Skeletal muscle tissue (tissue), 4 donors: ENCODE results near the gene FAU. TPM values are rescaled to one million over a fixed set of nuclear protein-coding genes. Genes with fewer than 3 reads are reported as not detected.

Experiments
- H3K27ac ChIP-seq: one replicate; pipeline ENCODE4 v1.7.0; 2013; ENCODE audit warnings: mild to moderate bottlenecking, low read depth, low read length, inconsistent platforms
- H3K27me3 ChIP-seq, 3 donors: one replicate each; pipeline ENCODE4 v1.7.0; 2013; ENCODE audit warnings: low read length in 3 of 3; ENCODE audit not compliant: control insufficient read depth in 3 of 3, insufficient read depth in 3 of 3
- H3K36me3 ChIP-seq, 3 donors: one replicate each; pipeline ENCODE4 v1.7.0; 2013; ENCODE audit warnings: low read length in 3 of 3; ENCODE audit not compliant: control insufficient read depth in 3 of 3, insufficient read depth in 3 of 3
- H3K4me1 ChIP-seq, 3 donors: one replicate each; pipeline ENCODE4 v1.7.0; 2013; ENCODE audit warnings: low read length in 3 of 3, mild to moderate bottlenecking in 3 of 3; ENCODE audit not compliant: control insufficient read depth in 3 of 3, insufficient read depth in 3 of 3
- H3K4me3 ChIP-seq, 3 donors: one replicate each; pipeline ENCODE4 v1.7.0; 2013; ENCODE audit warnings: low read length in 3 of 3
- H3K9ac ChIP-seq, 3 donors: one replicate each; pipeline ENCODE4 v1.7.0; 2013; ENCODE audit warnings: low read length in 3 of 3, mild to moderate bottlenecking in 3 of 3, moderate library complexity in 2 of 3, low read depth in 1 of 3
- H3K9me3 ChIP-seq, 3 donors: one replicate each; pipeline ENCODE4 v1.7.0; 2013; ENCODE audit warnings: low read length in 3 of 3; ENCODE audit not compliant: control insufficient read depth in 3 of 3
- total RNA-seq: library from RNA; depleted of rRNA; stranded (reverse); fragments of >200 nt; gene quantifications from one replicate; pipeline ENCODE4 v1.2.3, GENCODE V29; 2014
- donor health status: Osteomylitis.

The FAU gene
- total RNA-seq, 1 donor from 2014 or later = 292 TPM

DNA sequence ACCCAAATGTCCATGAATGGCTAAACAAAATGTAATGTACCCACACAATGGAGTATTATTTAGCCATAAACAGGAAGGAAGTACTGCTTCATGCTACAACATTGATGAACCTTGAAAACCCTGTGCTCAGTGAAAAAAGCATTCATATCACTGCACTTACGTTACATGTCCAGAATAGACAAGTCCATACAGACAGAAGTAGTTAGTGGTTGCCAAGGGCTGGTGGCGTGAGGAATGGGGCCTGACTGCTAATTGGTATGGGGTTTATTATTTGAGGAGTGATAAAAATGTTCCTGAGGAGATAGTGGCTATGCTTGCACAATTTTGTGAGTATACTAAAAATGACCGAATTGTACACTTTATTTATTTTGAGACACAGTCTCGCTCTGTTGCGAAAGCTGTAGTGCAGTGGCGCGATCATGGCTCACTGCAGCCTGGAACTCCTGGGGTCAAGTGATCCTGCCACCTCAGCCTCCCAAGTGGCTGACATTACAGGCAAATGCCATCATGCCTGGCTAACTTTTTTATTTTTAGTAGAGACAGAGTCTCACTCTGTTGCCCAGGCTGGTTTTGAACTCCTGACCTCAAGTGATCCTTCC, 20.1 kb upstream of the FAU start:
- Histone ChIP-seq H3K27me3 (no peaks in the 10 kb centered on the region), H3K27ac (no peak overlapping the region), H3K9ac (no peak overlapping the region), H3K36me3 (peaks cover 0 to 2% (median 0%) of the 10 kb centered on the region in 3 donors), H3K4me1 (peaks cover 0 to 6% (median 0%) of the 10 kb centered on the region in 3 donors), H3K4me3 (no peak overlapping the region), H3K9me3 (no peaks in the 10 kb centered on the region)

DNA sequence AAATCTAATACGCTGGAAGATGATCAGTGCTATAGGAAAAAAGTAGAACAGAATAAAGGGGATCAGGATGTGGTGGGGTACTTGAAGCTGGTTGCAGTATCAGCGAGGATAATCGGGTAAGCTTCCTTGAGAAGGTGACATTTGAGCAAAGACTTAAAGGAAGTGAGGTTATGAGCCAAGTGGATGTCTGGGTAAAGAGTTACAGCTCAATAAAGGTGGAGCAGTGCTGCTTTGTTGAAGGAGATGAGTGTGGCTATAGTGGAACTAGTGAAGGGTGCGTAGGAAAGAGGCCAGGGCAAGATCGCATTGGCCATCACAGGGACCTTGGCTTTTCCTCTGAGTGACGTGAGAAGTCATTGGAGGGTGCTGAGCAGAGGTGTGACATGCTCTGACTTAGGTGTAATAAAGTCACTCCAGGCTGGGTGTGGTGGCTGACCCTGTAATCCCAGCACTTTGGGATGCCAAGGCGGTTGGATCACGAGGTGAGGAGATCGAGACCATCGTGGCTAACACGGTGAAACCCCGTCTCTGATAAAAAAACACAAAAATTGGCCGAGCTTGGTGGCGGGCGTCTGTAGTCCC, 14.7 kb upstream of the FAU start:
- no peak overlapping the region for H3K9ac ChIP-seq
- peaks cover 15 to 18% (median 16%) of the 10 kb centered on the region in 3 donors for H3K36me3 ChIP-seq
- H3K27ac ChIP-seq = no peak overlapping the region
- peaks cover 32 to 42% (median 32%) of the 10 kb centered on the region in 3 donors for H3K4me1 ChIP-seq
- no peak overlapping the region for H3K4me3 ChIP-seq
- no peaks in the 10 kb centered on the region for H3K27me3 ChIP-seq
- no peaks in the 10 kb centered on the region for H3K9me3 ChIP-seq

DNA sequence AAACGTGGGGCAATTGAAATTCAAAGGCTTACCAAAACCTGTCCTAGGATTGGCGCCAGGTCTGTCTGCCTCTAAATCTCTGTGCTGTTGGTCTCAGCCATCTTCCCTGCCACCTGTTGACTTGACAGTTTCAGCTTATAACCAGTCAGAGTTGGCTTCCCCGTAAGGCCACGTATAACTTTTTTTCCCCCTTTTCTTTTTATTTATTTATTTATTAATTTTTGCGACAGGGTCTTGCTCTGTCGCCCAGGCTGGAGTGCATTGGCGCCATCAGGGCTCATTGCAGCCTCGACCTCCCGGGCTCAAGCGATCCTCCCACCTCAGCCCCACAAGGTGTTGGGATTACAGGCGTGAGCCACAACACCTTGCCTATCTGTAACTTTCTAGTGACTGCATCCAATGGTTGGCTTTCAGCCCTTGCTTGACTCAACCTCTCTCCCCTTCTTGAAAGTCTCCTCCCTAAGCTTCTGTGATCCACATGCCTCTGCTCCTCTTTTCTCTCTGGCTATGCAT, 13.8 kb upstream of the FAU start:
- Histone ChIP-seq H3K9me3 (no peaks in the 10 kb centered on the region), H3K27ac (peak overlapping the region; percentile 100), H3K4me1 (peaks cover 35 to 51% (median 35%) of the 10 kb centered on the region in 3 donors), H3K9ac (peak overlapping the region; percentile 99 to 100 (median 99)), H3K27me3 (no peaks in the 10 kb centered on the region), H3K36me3 (peaks cover 24 to 27% (median 25%) of the 10 kb centered on the region in 3 donors), H3K4me3 (peak overlapping the region; percentile 93 to 98 (median 94))

- peak overlapping the region; percentile 93 to 98 (median 94) for H3K4me3 ChIP-seq
- H3K27me3 ChIP-seq = no peaks in the 10 kb centered on the region
- peak overlapping the region; percentile 100 for H3K27ac ChIP-seq
- peak overlapping the region; percentile 99 to 100 (median 99) for H3K9ac ChIP-seq
- peaks cover 35 to 55% (median 35%) of the 10 kb centered on the region in 3 donors for H3K4me1 ChIP-seq
- H3K9me3 ChIP-seq = no peaks in the 10 kb centered on the region
- H3K36me3 ChIP-seq = peaks cover 28 to 33% (median 30%) of the 10 kb centered on the region in 3 donors
Measured at GRCh38 chr11:65134952-65135632, 13.2 kb upstream of the FAU start.

DNA sequence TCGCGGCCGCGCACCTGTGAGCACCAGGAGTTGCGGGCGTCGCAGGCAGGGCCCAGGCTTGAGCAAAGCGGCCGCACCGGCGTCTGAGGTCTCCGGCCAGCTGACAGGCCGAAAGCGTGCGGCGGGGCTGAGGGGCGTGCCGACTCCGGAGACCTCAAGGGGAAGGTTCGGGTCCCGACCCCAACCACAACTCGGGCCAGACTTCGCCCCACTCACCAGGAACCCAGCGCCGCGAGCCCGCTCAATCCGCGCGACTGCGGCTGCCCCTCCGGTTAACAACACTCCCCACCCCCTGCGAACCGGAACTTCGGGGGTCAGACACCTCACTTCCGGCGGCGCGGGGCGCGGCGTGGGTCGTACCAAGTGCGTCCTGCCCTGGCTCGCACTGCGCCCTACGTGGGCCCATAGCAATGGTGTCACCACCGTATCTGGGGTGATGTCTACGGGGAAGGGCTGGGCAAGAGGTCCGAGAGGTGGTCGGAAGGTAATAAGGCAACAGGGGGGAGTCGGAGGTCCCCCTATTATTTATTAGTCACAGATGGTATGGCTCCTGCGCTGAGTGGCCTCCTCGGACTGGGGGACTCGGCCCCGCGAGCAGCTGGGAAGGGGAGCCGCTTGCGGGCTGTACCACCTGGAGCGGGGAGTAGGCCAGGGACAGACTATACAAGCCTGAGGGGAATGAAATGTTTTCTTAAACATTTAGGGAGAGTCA, 12.5 kb upstream of the FAU start, which contains the start of gene SYVN1:
TSS of gene SYVN1 (minus strand) at position 280 of the 712 bp plus-strand sequence. CDS start 918 bp downstream, outside the sequence.
- Histone ChIP-seq H3K36me3 (peaks cover 35 to 39% (median 37%) of the 10 kb centered on the region in 3 donors), H3K4me3 (peak within 1 kb of the TSS; percentile 93 to 98 (median 94)), H3K9me3 (no peaks in the 10 kb centered on the region), H3K9ac (peak within 1 kb of the TSS; percentile 99 to 100 (median 99)), H3K4me1 (peaks cover 35 to 57% (median 35%) of the 10 kb centered on the region in 3 donors), H3K27me3 (no peaks in the 10 kb centered on the region), H3K27ac (peak within 1 kb of the TSS; percentile 100)

DNA sequence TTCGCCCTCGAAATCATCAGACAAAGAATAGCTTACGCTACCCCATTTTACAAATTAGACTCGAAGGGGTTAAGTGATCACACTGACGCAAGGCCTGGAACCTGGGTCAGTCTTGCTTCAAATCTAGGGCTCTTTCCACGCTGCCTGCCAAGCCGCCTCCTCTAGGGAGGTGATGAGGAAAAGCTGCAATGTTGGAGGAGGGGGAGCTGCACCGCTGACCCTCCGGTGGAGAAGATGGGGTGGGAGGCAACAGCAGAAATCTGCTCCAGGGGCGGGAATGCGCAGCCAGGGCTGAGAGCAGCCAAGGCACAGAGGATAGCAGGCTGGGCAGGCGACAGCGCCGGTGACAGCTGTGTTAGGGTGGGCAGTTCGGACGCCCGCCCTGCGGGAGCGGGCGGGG, 11.8 kb upstream of the FAU start:
- Histone ChIP-seq H3K27me3 (no peaks in the 10 kb centered on the region), H3K4me1 (peaks cover 35 to 57% (median 35%) of the 10 kb centered on the region in 3 donors), H3K36me3 (peaks cover 42 to 46% (median 42%) of the 10 kb centered on the region in 3 donors), H3K27ac (peak overlapping the region; percentile 100), H3K9ac (peak overlapping the region; percentile 99 to 100 (median 99)), H3K9me3 (no peaks in the 10 kb centered on the region), H3K4me3 (peak overlapping the region; percentile 93 to 98 (median 94))

DNA sequence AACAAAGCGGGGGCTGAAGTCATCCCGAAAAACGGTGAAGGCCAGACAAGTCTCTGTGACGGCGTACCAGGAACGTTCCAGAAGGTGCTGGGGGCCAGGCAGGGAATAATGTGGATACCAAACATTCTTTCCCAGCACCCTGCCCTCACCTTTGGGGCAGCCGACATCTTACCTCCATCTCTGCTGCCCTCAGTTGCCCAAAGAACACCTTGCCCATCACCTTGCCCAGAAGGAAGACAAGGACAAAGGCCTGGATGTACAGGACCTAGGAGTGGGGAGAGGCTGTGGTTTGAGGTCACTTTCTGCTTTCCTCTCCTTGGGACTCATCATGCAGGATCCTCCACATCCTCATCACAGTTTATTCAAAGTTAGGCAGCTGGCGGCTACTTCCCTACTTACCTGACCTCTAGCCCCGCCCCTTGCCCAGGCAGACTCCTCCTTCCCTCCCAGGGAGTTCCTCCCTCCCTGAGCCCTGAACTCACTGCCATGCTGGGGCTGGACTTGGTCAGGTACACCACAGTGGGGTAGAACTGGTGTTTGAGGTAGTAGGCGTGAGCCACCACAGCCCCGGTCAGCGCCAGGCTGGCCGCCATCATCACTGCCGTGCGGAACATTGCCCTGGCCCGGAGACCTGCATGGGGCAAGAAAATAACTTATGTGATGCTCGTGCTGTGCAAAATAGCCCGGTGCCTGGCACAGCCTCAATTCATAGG, 11.2 kb upstream of the FAU start:
- Histone ChIP-seq H3K27me3 (no peaks in the 10 kb centered on the region), H3K36me3 (peaks cover 48 to 51% (median 48%) of the 10 kb centered on the region in 3 donors), H3K4me3 (peak overlapping the region; percentile 93 to 98 (median 94)), H3K27ac (peak overlapping the region; percentile 100), H3K4me1 (peaks cover 35 to 57% (median 35%) of the 10 kb centered on the region in 3 donors), H3K9ac (peak overlapping the region; percentile 99 to 100 (median 99)), H3K9me3 (no peaks in the 10 kb centered on the region)

DNA sequence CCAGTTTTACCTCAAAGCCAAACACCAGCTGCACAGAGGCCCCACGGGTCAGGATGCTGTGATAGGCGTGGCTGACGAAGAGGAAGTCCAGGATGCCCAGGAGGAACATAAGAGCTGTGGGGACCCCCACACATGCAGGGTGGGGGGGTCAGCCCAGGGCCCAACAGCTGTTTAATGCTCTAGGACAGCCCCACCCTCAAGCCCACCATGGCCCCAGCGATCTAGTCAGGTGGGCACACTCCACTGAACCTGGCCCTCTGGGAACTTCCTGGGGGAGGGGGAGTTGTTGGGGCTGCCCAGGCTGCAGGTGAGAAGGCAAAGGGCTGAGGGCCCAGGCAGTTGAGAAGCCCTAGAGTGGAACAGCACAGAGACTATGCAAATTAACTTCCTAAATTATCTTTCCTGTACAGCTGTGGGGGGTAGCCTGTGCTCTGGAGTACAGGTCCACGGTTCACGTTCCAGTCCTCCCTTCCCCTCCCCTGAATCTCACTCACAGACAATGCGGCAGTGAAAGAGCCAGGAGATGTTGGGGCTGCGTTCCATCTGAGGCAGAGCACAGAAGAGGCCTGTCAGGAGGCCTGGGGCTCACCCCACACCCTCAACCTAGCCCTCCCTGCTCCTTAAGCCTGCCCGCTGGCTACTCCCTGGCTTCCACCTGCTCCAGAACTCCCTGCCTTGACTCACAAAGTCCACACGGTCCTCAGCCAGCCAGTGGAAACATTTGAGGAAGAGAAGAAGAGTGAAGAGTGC, 10.5 kb upstream of the FAU start:
- H3K27ac ChIP-seq = peak overlapping the region; percentile 100
- peaks cover 35 to 57% (median 35%) of the 10 kb centered on the region in 3 donors for H3K4me1 ChIP-seq
- H3K9me3 ChIP-seq = no peaks in the 10 kb centered on the region
- H3K27me3 ChIP-seq = no peaks in the 10 kb centered on the region
- peak overlapping the region in 1 of 3 donors; percentile 93 for H3K4me3 ChIP-seq
- H3K36me3 ChIP-seq = peaks cover 54 to 56% (median 54%) of the 10 kb centered on the region in 3 donors
- peak overlapping the region; percentile 8 to 100 (median 99) for H3K9ac ChIP-seq
